H1 (cell line): ENCODE results near the gene ELMO1. TPM values are rescaled to one million over a fixed set of nuclear protein-coding genes. Genes with fewer than 3 reads are reported as not detected.

Source experiments
- CTCF ChIA-PET: fragments of 300-600 bp; sonication (Branson Sonifier 250); formaldehyde crosslinking; loops from one replicate; lab custom pipeline; 2021; ENCODE audit not compliant: partially characterized antibody; lab: Charles Lee
- POLR2A ChIA-PET: fragments of 300-600 bp; sonication (Branson Sonifier 250); formaldehyde crosslinking; loops from one replicate; lab custom pipeline; 2021; ENCODE audit warnings: inconsistent platforms; ENCODE audit not compliant: partially characterized antibody; lab: Charles Lee
- DNase-seq, 2 experiments: peaks; one replicate each; pipeline versions ENCODE4 v3.0.0 to v3.0.0-alpha.2; 2010 to 2022; ENCODE audit warnings: low spot score in 2 of 2, low read depth in 1 of 2, mixed read lengths in 1 of 2
- FAIRE-seq: peaks from 2 replicates; lab custom pipeline; 2011; peaks lifted over from hg19 to GRCh38; lab: Jason Lieb, UNC
- H2AFZ ChIP-seq: 2 replicates; pipeline ENCODE4 v1.8.1; 2012; ENCODE audit warnings: low read length, inconsistent platforms
- H2AK5ac ChIP-seq: 2 replicates; pipeline ENCODE4 v1.6.1; 2013; ENCODE audit warnings: low read depth, low read length
- H2BK120ac ChIP-seq: replicated peaks from 2 replicates; pipeline ENCODE3; 2013; ENCODE audit warnings: low read depth, low read length, inconsistent platforms
- H2BK12ac ChIP-seq: 2 replicates; pipeline ENCODE4 v1.6.1; 2013; ENCODE audit warnings: low read depth, low read length
- H2BK15ac ChIP-seq: 2 replicates; pipeline ENCODE4 v1.6.1; 2013; ENCODE audit warnings: low read length
- H2BK20ac ChIP-seq: 2 replicates; pipeline ENCODE4 v1.6.1; 2013; ENCODE audit warnings: low read length
- H2BK5ac ChIP-seq: 2 replicates; pipeline ENCODE4 v1.6.1; 2013; ENCODE audit warnings: low read depth, low read length
- H3K14ac ChIP-seq: 2 replicates; pipeline ENCODE4 v1.6.1; 2013; ENCODE audit warnings: inconsistent platforms; ENCODE audit not compliant: insufficient read length
- H3K18ac ChIP-seq: 2 replicates; pipeline ENCODE4 v1.6.1; 2013; ENCODE audit warnings: low read length; ENCODE audit errors: extremely low read depth
- H3K23ac ChIP-seq: 2 replicates; pipeline ENCODE4 v1.6.1; 2013; ENCODE audit warnings: inconsistent platforms; ENCODE audit not compliant: insufficient read length
- H3K23me2 ChIP-seq: 2 replicates; pipeline ENCODE4 v1.6.1; 2013; ENCODE audit warnings: low read depth, low read length
- H3K27ac ChIP-seq: 2 replicates; pipeline ENCODE4 v1.6.1; 2011; ENCODE audit warnings: low read depth, low read length, inconsistent platforms
- H3K27me3 ChIP-seq, 4 experiments: replicated peaks in 1 of 4; 1 replicate in 1 of 4; 2 replicates in 3 of 4; pipeline versions ENCODE4 v1.6.1 to v1.8.1; 2011 to 2013; ENCODE audit warnings: low read length in 3 of 4, mild to moderate bottlenecking in 3 of 4, inconsistent platforms in 2 of 4, mixed read lengths in 2 of 4, moderate library complexity in 1 of 4; ENCODE audit not compliant: control insufficient read depth in 3 of 4, insufficient read depth in 3 of 4; ENCODE audit errors: extremely low read depth in 1 of 4
- H3K36me3 ChIP-seq, 4 experiments: 2 replicates each; pipeline versions ENCODE4 v1.6.1 to v1.8.1; 2011 to 2013; ENCODE audit warnings: mild to moderate bottlenecking in 4 of 4, low read length in 3 of 4, moderate library complexity in 2 of 4, control low read depth in 1 of 4, inconsistent platforms in 1 of 4; ENCODE audit not compliant: insufficient read depth in 4 of 4, control insufficient read depth in 2 of 4
- H3K4ac ChIP-seq: replicated peaks from 2 replicates; pipeline ENCODE3; 2013; ENCODE audit warnings: low read length, low read depth, mixed read lengths, inconsistent platforms; ENCODE audit not compliant: insufficient read length
- H3K4me1 ChIP-seq, 4 experiments: replicated peaks in 1 of 4; 1 replicate in 1 of 4; 2 replicates in 3 of 4; pipeline versions ENCODE4 v1.6.1 to v1.8.1; 2011 to 2013; ENCODE audit warnings: low read length in 3 of 4, inconsistent platforms in 2 of 4, mixed read lengths in 1 of 4; ENCODE audit not compliant: insufficient read depth in 4 of 4, control insufficient read depth in 3 of 4
- H3K4me2 ChIP-seq, 2 experiments: 2 replicates each; pipeline versions ENCODE4 v1.6.1 to v1.8.1; 2011 to 2013; ENCODE audit warnings: low read depth in 2 of 2, low read length in 2 of 2, control low read depth in 1 of 2, inconsistent platforms in 1 of 2, mild to moderate bottlenecking in 1 of 2; ENCODE audit not compliant: insufficient read depth in 1 of 2
- H3K4me3 ChIP-seq, 4 experiments: fragments of 200-600, 300-600 bp in 1 of 4; sonication (generic), shearing (Covaris generic), sonication (Bioruptor Twin) in 1 of 4; 2 replicates each; pipeline versions ENCODE4 v1.5.1 to v1.8.1; 2011 to 2016; ENCODE audit warnings: low read length in 4 of 4, low read depth in 3 of 4, control low read depth in 2 of 4, inconsistent platforms in 2 of 4, mild to moderate bottlenecking in 2 of 4, mixed read lengths in 1 of 4, moderate library complexity in 1 of 4; ENCODE audit not compliant: insufficient read depth in 2 of 4; ENCODE audit errors: extremely low read depth in 1 of 4
- H3K56ac ChIP-seq: replicated peaks from 2 replicates; pipeline ENCODE3; 2013; ENCODE audit warnings: low read depth, mild to moderate bottlenecking, mixed read lengths, low read length, inconsistent platforms; ENCODE audit not compliant: insufficient read length
- H3K79me1 ChIP-seq: 2 replicates; pipeline ENCODE4 v1.6.1; 2013; ENCODE audit warnings: low read depth, low read length, control low read depth
- H3K79me2 ChIP-seq, 2 experiments: 2 replicates each; pipeline versions ENCODE4 v1.6.1 to v1.8.1; 2012 to 2013; ENCODE audit warnings: low read length in 2 of 2, mild to moderate bottlenecking in 2 of 2, inconsistent platforms in 1 of 2; ENCODE audit not compliant: insufficient read depth in 2 of 2, control insufficient read depth in 1 of 2
- H3K9ac ChIP-seq, 4 experiments: replicated peaks in 1 of 4; 1 replicate in 1 of 4; 2 replicates in 3 of 4; pipeline versions ENCODE4 v1.6.1 to v1.8.1; 2011 to 2013; ENCODE audit warnings: low read depth in 3 of 4, low read length in 3 of 4, control low read depth in 2 of 4, mild to moderate bottlenecking in 2 of 4, moderate library complexity in 2 of 4, inconsistent platforms in 1 of 4; ENCODE audit errors: extremely low read depth in 1 of 4
- H3K9me3 ChIP-seq, 2 experiments: 2 replicates each; pipeline versions ENCODE4 v1.6.1 to v1.8.1; 2012 to 2013; ENCODE audit warnings: mild to moderate bottlenecking in 2 of 2, moderate library complexity in 2 of 2, control low read depth in 1 of 2, inconsistent platforms in 1 of 2, low read depth in 1 of 2, low read length in 1 of 2, mixed read lengths in 1 of 2; ENCODE audit not compliant: insufficient read depth in 2 of 2
- H4K20me1 ChIP-seq, 2 experiments: replicated peaks in 1 of 2; 2 replicates each; pipeline versions ENCODE3 to v1.8.1; 2011 to 2013; ENCODE audit warnings: inconsistent platforms in 2 of 2, low read length in 2 of 2, mild to moderate bottlenecking in 1 of 2; ENCODE audit not compliant: insufficient read depth in 2 of 2, control insufficient read depth in 1 of 2
- H4K5ac ChIP-seq: 2 replicates; pipeline ENCODE4 v1.6.1; 2013; ENCODE audit warnings: low read length, low read depth, mixed read lengths, inconsistent platforms; ENCODE audit not compliant: insufficient read length
- H4K8ac ChIP-seq: 2 replicates; pipeline ENCODE4 v1.8.0; 2013; ENCODE audit warnings: mild to moderate bottlenecking, moderate library complexity, low read length, inconsistent platforms; ENCODE audit not compliant: insufficient read depth; ENCODE audit errors: extremely low read depth
- H4K91ac ChIP-seq: replicated peaks from 2 replicates; pipeline ENCODE3; 2013; ENCODE audit warnings: low read length, mixed read lengths, inconsistent platforms; ENCODE audit not compliant: insufficient read length
- BRCA1 ChIP-seq: IDR thresholded peaks from 2 replicates; pipeline ENCODE4 v1.6.1; 2012; ENCODE audit warnings: low read depth, low read length, improper control_type of control experiment
- CHD1 ChIP-seq: IDR thresholded peaks from 2 replicates; pipeline ENCODE4 v1.6.1; 2012; ENCODE audit warnings: low read depth, low read length, improper control_type of control experiment
- KDM1A ChIP-seq: fragments of 200-600, 300-600 bp; sonication (generic); IDR thresholded peaks from 2 replicates; pipeline ENCODE4 v1.7.1; 2016; ENCODE audit warnings: mild to moderate bottlenecking, low read length, borderline replicate concordance
- PHF8 ChIP-seq: fragments of 200-600 bp; sonication (generic); conservative IDR thresholded peaks from 2 replicates; pipeline ENCODE4 v1.7.1; 2012; ENCODE audit warnings: low read depth, mild to moderate bottlenecking, inconsistent platforms, low read length, moderate library complexity
- POLR2A ChIP-seq, 2 experiments: IDR thresholded peaks; 1 replicate in 1 of 2; 2 replicates in 1 of 2; pipeline ENCODE4 v1.6.1; 2011; ENCODE audit warnings: low read depth in 2 of 2, low read length in 2 of 2, mild to moderate bottlenecking in 2 of 2; ENCODE audit errors: control extremely low read depth in 1 of 2
- POU5F1 ChIP-seq: IDR thresholded peaks from 2 replicates; pipeline ENCODE4 v1.6.1; 2011; ENCODE audit warnings: low read depth, mild to moderate bottlenecking, low read length, moderate library complexity
- RAD21 ChIP-seq, 2 experiments: IDR thresholded peaks in 1 of 2; conservative IDR thresholded peaks in 1 of 2; 2 replicates each; pipeline ENCODE4 v1.6.1; 2011; ENCODE audit warnings: low read depth in 2 of 2, low read length in 2 of 2, improper control_type of control experiment in 1 of 2, inconsistent platforms in 1 of 2, mild to moderate bottlenecking in 1 of 2, moderate library complexity in 1 of 2
- WGBS, 2 experiments: shearing (Covaris generic) in 1 of 2; methylation state at CpG; one replicate each; pipeline versions ENCODE4 v1.1.6 to v1.1.7; 2013 to 2015; ENCODE audit warnings: low lambda C conversion rate in 2 of 2, mixed read lengths in 2 of 2, inconsistent platforms in 1 of 2, low coverage in 1 of 2, missing lambda C conversion rate in 1 of 2; ENCODE audit not compliant: insufficient replicate concordance in 2 of 2, insufficient coverage in 1 of 2, insufficient read length in 1 of 2; ENCODE audit errors: extremely low coverage in 1 of 2, missing lambda C conversion rate in 1 of 2; 5-methylcytosine and 5-hydroxymethylcytosine counted together
- polyA plus RNA-seq, 7 experiments: library from polyadenylated mRNA; depleted of rRNA in 3 of 7; stranded (reverse) in 5 of 7; unstranded in 2 of 7; fragments of >200 nt in 5 of 7; fragments of 200-250 nt in 2 of 7; gene quantifications; 1 replicate in 5 of 7; 2 replicates in 1 of 7; 4 replicates in 1 of 7; pipeline versions ENCODE4 v1.2.1 to v1.2.3, GENCODE V29; 2011 to 2013; ENCODE audit warnings: missing spikeins in 2 of 7, mixed read lengths in 2 of 7
- total RNA-seq: library from RNA; stranded (reverse); fragmentation: NEBNext Ultra II Directional; extraction: Animal tissue kit (Norgen Biotek cat#: 25700); gene quantifications from 2 replicates; pipeline ENCODE4 v1.2.1, GENCODE V29; 2021

Gene ELMO1
- total and polyA plus RNA-seq, 2 of the 8 experiments (the other 6 are each of a cell fraction or from before 2014, with no cell fraction given): 18.4 to 21.0 TPM

DNA sequence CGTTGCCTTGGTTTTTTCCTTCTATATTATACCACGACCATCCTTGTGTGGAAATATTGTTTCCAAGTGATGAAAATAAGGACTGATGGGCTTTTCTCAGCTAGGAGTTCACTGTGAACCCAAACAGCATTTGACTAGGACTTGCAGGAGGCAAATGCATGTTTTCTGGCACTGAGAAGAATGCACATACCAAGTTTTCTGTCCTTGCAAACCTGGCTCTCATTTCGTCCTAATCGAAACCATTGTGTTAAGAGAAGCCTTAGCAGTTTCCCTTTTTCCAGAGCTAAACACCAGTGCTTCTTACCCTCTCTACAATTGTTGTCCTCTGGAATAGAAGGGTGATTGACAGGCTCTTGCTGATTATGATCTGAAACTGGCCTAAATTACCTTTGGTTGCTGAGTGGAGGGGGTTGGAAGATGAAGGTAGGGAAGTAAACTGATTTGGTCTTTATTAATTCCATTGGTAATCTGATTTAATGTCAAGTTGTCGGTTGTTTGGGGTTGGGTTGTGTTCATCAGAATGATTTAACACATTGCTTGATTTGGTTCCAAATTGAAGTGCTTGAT lies 33.1 kb upstream of the ELMO1 start:
- H2BK12ac ChIP-seq: no peak overlapping the region
- H3K14ac ChIP-seq: no peak overlapping the region
- WGBS, 2 experiments: 85% methylated on average over 5 of the region's 5 CpGs; no CpG with 5 or more reads in 1 of the 2 experiments
- no peaks in the 10 kb centered on the region for H3K36me3 ChIP-seq
- H3K79me2 ChIP-seq: no peaks in the 10 kb centered on the region
- H3K18ac ChIP-seq: no peak overlapping the region
- H3K23ac ChIP-seq: no peak overlapping the region
- no peak overlapping the region for H2AK5ac ChIP-seq
- no peak overlapping the region for H3K4ac ChIP-seq
- H4K8ac ChIP-seq: no peak overlapping the region
- H3K56ac ChIP-seq: no peak overlapping the region
- H2BK15ac ChIP-seq: no peak overlapping the region
- DNase-seq (no peak), FAIRE-seq (no peak)
- no peak overlapping the region for H2BK20ac ChIP-seq
- no peaks in the 10 kb centered on the region for H3K79me1 ChIP-seq
- no peaks in the 10 kb centered on the region for H4K20me1 ChIP-seq
- peaks cover 2 to 7% (median 4%) of the 10 kb centered on the region in 4 experiments; a peak in 3 of 7 replicates for H3K4me1 ChIP-seq
- no peaks in the 10 kb centered on the region for H3K9me3 ChIP-seq
- no peak overlapping the region for H3K4me3 ChIP-seq
- H4K5ac ChIP-seq: no peak overlapping the region
- no peaks in the 10 kb centered on the region for H3K23me2 ChIP-seq
- ChIA-PET CTCF (interaction anchor here (1.2 to 1.5 kb wide), 2 partner anchors 10 to 29 kb away, joined by 3 to 5 read pairs; no protein-coding TSS in a partner anchor), POLR2A (no interaction called here)
- H3K9ac ChIP-seq: no peak overlapping the region
- no peak overlapping the region for H4K91ac ChIP-seq
- no peak overlapping the region for H3K4me2 ChIP-seq
- no peaks in the 10 kb centered on the region; a peak in 1 of 7 replicates for H3K27me3 ChIP-seq
- H3K27ac ChIP-seq: no peak overlapping the region
- H2BK5ac ChIP-seq: no peak overlapping the region
- H2BK120ac ChIP-seq: no peak overlapping the region
- peak overlapping the region; percentile 74; the same call in 1 of the 2 replicates for H2AFZ ChIP-seq
- TF ChIP-seq RAD21 (IDR thresholded peaks at IDR 0.05 in 1 of 2, conservative IDR thresholded peaks at IDR 0.05 in 1 of 2; ENCODE audit: low read depth in 2 of 2, low read length in 2 of 2): no peak
- TF ChIP-seq PHF8: no peak
- no peak for TF ChIP-seq CHD1
- TF ChIP-seq POLR2A (IDR thresholded peaks at IDR 0.05; ENCODE audit: control extremely low read depth in 1 of 2, low read depth in 2 of 2, low read length in 2 of 2): no peak
- TF ChIP-seq KDM1A: no peak
- no peak for TF ChIP-seq BRCA1
- no peak for TF ChIP-seq POU5F1
